ENCODE measurements around the gene MXD4. TPM values are rescaled to one million over a fixed set of nuclear protein-coding genes. Genes with fewer than 3 reads are reported as not detected.
"Not testable (repeated sequence)": the region's sequence is repeated elsewhere in the genome, so short reads cannot be mapped to it uniquely, and the experiment has no call there.

The MXD4 gene
- total RNA-seq, 1 donor from 2014 or later: 84.7 TPM

DNA sequence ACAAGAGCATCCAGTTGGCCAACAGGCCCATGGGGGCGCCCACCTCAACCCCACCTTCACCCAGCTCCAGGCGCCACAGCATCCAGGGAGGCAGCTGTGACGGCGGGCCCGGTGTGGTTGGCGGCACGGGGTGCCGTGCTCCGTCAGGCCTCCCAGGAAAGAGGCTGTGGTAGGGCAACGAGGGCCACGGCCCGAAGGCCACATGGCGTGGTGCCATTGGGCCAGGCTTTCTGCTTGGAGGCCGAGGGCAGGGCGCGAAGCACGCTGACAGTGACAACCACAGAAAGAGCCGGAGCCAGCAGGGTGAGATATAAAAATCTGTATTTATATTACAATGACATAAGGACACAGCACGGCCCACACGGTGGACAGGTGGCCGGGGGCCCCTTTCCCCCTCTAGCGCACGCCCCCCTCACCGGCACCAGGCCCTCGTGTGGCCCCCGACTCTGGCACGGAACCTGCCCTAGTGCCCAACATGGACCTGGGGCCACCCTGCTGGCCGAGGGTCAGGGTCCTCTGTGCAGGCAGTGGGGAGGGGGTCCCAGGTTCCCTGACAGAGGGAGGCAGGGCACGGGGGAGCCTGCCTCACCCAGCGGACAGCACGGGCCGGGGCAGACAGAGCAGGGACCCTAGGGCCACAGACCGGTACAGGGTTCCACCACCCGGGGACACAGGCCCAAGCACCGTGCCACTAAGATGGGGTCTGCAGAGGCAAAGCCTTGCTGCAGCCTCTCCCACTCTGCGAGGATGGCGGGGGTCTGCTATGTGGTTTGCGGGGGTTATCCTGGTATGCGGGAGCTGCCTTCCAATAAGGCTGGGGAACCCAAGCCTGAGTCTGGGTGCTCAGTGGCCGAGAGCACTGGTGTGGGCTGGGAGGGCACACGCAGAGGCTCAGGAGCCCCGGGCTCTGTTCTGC, 14.5 kb downstream of the MXD4 start:
- intact Hi-C loops (cut with DNase I): no loop called here
- DNase-seq (ENCODE audit: low spot score) (peak; percentile 56), ATAC-seq (no peak)

DNA sequence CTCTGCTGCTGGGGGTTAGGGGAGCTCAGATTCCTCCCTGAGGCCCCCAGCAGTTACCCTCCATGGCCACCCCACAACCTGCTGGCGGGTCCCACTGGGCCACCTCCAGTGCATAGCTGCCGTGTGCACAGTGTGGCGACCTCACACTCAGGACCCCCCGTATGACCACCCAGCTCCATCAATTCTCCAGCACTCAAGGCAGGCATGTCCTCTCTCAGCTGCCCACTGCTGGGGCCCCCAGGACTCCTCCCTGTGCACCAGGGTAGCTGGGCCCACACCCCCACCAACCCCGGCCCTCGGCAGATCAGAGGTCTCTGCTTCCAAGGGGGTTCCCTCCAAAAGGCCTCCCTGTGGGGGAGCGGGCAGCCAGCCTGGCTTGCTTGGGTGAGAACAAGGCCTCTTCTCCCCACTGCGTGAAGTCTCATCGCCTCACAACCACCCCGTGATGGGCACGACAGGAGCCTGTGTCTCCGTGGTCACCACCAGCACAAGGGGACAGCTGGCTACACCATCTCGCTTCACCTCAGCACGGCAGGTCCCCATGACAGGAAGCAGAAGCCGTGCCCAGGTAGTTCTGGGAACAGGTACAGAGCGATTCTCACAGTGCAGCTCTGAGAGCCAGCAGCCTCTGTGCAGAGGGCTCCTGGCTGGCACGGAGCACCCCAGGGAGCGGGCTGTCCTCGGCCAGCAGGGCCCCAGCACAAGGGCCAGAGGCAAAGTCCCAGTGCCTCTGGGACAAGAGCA, 15.4 kb downstream of the MXD4 start:
- intact Hi-C loops (cut with DNase I): no loop called here
- DNase-seq (ENCODE audit: low spot score) (peak; percentile 51), ATAC-seq (no peak)

DNA sequence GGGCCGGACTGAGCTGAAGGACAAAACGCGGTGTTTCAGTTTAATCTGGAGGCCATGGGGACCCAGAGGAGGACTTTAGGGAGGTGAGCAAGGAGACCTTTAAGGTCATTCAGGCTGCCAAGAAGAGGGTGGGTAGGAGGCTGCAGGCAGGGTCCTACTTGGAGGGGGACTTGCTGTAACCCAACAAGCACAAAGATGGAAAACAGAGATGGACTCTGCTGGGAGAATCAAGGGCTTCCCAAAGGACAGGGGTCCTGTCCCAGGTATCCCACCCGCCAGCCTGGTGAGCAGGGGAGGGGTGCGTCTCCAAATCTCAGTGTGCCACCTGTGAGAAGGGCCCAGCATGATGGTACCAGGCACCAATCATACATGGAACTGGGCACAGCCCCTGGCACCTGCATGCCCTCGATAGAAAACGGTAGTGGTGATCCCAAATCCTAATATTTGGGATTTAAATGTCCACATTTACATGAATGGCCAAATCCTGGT, 16.1 kb downstream of the MXD4 start:
- ATAC-seq (no peak), DNase-seq (ENCODE audit: low spot score) (no peak)
- intact Hi-C loops (cut with DNase I): no loop called here

DNA sequence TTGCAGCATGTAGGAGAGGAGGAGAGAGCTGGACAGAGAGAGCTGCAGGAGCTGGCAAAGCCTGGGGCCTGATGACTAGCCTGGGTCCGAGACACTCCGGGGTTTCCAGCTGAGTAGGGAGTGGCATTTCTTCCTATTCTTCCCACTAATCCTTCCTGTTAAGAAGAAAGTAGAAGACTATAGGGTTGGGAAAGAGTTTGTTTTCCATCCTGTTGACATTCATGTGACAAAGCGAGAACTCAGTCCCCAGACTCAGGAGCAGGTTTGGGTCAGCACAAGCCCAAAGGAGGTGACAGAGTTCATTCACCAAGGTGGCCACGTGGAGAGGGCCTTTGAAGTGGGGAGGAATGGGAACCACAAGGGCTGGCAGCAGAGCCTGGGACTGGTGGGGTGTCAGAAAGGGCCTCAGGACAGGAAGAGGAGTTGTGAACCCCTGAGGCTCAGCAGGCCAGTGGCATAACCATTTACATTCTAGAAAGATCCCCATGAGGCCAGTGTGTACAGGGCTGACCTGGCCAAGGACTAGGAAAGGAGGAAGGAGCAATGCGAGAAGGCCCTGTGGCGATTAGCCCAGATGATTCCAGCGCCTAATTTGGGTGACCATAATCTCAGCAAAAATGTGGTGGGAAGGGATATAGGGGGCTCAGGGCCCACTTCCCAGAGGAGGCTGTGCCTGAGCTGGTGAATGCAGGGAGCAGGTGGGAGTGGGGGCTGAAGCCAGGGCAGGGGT, 16.7 kb downstream of the MXD4 start:
- intact Hi-C loops (cut with DNase I): no loop called here
- no peak for ATAC-seq
- DNase-seq (ENCODE audit: low spot score): no peak

DNA sequence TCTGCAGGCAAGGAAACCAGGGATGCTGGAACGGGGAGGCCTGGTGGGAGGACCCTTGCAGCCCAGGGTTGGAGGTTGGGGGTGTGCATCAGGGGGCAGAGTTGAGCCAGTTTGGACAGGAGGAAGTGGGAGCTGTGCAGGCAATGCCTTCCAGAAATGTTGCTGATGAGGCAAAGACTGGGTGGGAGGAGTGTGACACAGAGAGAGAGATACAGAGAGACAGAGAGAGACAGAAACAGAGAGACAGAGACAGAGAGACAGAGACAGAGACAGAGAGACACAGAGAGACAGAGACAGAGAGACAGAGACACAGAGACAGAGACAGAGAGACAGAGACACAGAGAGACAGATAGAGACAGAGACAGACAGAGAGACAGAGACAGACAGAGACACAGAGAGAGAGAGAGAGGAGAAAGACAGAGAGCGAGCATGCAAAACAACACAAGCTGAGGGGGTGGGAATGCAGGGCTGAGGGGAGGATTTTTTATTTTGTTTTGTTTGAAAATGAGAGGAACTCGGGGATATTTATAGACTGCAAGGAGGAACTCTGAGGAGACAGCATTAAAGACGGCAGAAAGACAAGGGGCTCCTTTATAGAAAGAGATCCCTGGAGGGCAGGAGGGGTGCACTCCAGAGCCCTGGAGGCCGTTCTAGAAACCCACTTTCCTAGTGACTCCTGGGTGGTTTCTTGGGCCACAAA, 18.1 kb downstream of the MXD4 start:
- intact Hi-C loops (cut with DNase I): no loop called here
- DNase-seq (ENCODE audit: low spot score) (peak; percentile 79), ATAC-seq (peak; percentile 74)

DNA sequence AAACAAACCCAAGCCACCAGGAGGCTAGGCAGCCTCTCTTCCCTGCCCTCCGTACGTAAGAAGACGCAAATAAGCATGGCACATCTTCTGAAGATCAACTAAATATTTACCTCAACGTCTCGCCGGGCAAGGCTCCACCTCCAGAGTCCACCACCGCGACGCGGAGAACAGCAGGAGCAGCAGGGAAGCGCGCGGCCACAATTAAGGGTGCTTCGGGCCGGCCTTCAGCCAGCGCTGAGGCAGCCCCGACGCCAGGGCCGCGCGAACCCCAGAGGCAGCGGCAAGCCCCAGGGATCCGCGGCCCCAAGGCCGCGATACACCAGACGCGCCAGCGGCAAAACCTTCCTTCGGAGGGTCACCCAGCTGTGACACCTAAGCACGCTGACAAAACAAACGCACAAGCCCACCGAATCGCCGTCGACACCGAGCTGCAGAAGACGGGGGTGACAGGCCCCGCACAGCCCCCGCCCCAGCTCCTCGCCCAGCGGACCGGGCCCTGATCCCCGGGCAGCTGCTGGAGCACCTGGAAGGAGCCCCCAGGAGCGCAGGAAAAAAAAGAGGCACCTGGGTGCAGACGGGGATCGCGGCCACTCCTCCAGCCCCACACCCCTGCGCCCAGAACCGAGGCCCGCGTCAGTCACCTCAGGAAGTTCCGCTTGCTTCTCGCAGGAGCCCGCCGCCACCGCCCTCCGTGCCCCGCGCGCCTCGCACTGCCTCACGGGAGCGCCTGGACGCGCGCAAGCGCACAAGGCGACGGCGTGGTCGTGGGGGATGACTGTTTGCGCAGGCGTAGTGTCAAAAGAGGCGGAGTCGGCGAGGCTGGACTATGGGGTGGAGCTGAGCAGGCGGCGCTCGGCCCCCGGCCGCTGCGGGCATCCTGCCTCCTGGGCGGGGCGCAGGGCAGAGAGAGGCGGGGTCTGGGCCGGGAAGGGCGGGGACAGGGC, 20.2 kb downstream of the MXD4 start, which contains the start of the genes HAUS3 and POLN:
TSS of gene HAUS3 (minus strand) at position 712 of the 944 bp plus-strand sequence. CDS start 1,175 bp downstream, outside the sequence.
TSS of gene POLN (minus strand) at position 712 of the 944 bp plus-strand sequence. CDS start 12,890 bp downstream, outside the sequence.
- DNase-seq (ENCODE audit: low spot score) (peak; percentile 100), ATAC-seq (peak; percentile 98)
- intact Hi-C loops (cut with DNase I): no loop called here

DNA sequence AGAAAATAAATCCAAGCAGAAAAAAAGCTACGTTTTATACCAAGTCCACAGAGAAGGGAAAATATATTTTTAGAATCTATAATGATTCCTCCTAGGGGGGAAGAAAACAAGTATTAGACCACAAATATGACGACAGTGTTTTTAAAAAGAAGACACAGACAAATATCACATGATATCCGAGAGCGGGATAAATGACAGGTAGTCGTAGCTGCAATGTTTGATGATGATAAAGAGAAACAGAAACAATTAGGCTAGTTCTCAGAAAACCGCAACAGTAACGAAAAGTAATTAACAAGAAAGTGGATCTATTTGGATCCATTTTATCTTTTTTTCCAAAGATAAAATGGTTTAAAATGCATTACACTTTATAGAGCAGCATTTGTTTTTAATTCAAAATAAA, 20.9 kb downstream of the MXD4 start:
- DNase-seq (ENCODE audit: low spot score) (no peak), ATAC-seq (no peak)
- intact Hi-C loops (cut with DNase I): no loop called here

DNA sequence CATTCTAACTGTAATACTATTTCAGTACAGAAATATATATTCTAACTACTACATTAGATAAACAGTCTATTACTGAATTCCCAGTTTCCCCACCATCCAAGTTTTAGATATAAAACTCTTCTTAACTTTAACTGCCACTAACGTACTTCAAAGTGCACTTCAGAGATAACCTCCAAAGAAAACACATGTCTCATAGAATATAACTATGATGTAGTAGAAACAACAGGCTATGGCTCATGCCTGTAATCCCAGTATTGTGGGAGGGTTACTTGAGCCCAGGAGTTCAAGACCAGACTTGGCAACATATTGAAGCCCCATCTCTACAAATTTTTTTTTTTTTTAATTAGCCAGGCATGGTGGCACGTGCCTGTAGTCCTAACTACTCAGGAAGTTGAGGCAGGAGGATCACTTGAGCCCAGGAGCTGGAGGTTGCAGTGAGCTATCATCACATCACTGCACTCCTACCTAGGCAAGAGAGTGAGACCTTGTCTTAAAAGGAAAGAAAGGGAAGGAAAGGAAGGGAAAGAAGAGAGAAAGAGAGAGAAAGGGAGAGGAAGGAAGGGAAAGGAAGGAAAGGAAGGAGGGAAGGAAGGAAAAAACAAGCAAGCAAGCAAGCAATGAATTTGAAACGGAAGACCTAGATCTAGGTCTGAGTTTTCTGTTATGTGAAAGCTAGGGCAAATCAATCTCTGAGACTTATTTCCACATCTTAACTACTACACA, 24.8 kb downstream of the MXD4 start:
- DNase-seq (ENCODE audit: low spot score) (no peak), ATAC-seq (no peak)
- intact Hi-C loops (cut with DNase I): no loop called here

DNA sequence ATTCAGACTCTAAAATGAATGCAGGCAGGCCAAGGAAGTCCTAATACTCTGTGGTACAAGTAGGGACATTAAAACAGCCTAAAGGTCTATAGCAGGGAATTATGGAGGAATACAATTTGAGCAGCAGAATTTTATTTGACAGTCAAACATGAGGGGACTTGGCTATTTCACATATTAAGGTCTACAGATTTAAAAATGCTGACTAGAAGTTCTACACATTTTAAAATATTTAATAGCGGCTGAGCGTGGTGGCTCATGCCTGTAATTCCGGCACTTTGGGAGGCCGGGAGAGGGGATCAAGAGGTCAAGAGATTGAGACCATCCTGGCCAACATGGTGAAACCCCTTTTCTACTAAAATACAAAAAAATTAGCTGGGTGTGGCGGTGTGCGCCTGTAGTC, 30.8 kb downstream of the MXD4 start:
- intact Hi-C loops (cut with DNase I): no loop called here
- no peak for ATAC-seq
- no peak for DNase-seq (ENCODE audit: low spot score)

DNA sequence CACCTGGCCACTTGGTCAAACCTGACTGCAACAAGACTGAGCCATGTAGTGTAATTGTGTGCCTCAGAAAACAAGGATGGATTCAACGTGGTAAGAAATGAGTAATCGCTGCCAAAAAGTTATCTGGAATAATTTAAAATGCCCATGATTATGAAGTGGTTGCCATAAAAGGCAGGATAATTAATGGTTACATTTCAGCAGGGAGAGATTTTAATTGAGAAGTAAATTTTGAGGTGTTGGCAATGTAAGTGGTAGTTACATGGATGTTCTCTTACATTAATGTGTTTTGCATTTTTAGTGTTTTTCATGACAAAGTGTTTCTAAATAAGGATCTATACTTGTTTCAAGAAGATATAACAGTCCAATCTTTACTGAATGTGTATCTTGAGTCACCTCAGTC, 35.6 kb downstream of the MXD4 start:
- ATAC-seq (no peak), DNase-seq (ENCODE audit: low spot score) (no peak)
- intact Hi-C loops (cut with DNase I): loop anchor here (10.0 kb wide), 1 partner anchor 229 kb away; no protein-coding TSS in a partner anchor

DNA sequence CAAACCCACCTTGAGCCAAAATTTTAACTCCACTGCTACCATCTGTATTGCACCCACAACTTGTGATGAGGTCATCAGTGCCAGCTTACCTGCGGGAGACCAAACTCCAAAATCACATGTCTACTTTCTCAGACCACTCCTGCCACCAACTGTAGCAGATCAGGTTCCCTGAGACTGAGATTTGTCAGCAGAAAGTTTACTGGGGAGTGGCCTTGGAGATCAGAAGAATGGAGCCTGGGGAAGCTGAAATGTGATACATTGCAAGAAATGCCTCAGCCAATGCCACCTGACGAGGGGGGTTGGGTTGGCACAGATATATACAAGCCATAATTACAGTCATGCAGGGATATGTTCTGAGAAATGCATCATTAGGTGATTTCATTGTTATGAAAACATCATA, 39.1 kb downstream of the MXD4 start:
- ATAC-seq (no peak), DNase-seq (ENCODE audit: low spot score) (no peak)
- intact Hi-C loops (cut with DNase I): loop anchor here (10.0 kb wide), 1 partner anchor 232 kb away; no protein-coding TSS in a partner anchor

DNA sequence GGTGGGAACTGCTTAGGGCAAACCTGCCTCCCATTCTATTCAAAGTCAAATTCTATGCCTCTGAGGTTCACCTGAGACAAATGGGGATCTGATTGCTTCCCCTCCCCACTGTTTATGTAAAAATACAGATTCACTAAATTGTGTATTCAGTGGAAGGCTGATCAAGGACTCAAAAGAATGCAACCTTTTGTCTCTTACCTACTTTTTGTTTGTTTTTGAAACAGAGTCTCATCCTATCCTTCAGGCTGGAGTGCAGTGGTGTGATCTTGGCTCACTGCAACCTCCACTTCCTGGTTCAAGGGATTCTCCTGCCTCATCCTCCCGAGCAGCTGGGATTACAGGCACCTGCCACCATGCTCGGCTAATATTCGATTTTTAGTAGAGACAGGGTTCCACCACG, 40.5 kb downstream of the MXD4 start:
- intact Hi-C loops (cut with DNase I): loop anchor here (10.0 kb wide), 1 partner anchor 233 kb away; no protein-coding TSS in a partner anchor
- DNase-seq (ENCODE audit: low spot score); ATAC-seq: not testable (repeated sequence)

DNA sequence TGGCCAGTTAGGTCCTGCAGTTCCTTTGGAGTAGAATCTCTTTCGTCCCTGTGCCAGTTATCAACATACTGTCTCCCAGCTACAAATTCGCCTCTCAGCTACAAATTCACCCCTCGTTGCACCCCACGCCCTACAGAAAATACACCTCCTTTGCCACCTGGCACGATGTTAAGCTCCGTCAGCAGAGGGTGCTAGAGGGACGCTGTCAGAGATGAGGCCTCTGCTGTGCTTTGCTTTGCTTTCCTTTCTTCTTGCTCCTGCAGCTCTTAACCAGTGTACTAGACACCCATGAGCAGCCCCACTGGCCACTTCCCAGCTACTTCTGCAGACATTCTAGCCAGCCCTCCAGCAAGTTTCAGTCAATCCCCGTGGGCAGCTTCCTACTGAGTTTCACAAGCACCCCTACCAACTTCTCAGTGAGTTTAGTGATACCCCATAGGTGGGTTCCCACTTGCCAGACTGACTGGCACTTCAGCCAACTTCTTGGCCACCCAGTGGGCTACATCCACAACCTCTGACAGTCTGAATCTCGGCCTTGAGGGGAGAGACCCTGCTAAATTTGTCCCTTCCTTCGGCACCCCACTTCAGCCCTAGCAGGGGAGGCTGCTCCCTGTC, 41.8 kb downstream of the MXD4 start:
- peak; percentile 84 for DNase-seq (ENCODE audit: low spot score)
- peak; percentile 92 for ATAC-seq
- intact Hi-C loops (cut with DNase I): loop anchor here (10.0 kb wide), 1 partner anchor 235 kb away; no protein-coding TSS in a partner anchor

DNA sequence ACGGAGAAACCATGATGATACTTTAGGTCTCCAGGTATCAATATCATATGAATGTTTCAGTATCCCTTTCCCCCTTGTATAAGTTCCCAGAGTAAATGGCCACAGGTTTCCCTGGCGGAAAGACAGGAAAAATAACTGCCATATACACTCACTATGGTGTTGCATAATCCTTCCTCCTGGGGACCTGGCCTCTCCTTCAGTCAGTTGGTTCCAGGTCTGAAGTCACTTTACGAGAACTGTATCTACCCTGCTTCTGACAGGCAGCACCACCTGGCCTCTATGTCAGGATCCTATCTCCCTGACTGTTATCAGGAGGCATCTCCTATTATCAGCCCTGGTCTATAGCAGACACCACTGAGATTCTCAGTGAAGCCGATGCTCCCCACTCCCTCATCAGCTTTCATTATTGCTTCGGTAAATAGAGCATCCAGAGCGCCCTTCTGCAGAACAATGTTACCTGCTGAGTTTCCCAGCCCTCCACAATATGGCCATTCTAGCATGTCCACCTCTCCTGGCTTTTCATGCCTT, 42.6 kb downstream of the MXD4 start:
- intact Hi-C loops (cut with DNase I): no loop called here
- no peak for DNase-seq (ENCODE audit: low spot score)
- ATAC-seq: no peak

DNA sequence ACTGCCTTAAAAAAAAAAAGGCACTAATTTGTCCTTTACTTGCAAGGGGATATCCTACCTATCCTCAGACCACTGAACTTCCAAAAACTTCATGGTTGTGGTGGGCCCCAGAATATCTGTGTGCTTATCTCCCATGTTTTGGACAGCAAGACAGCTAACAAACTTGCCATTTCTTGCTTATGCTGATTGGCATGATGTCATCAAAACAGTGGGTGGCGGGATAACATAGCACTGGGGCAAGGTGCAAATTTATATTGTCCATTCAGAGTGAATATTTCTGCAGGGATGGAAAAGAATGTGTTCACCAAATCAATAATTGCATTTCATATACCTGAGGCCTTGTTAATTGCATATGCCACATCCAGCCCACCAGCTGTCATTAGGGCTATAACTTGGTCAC, 43.5 kb downstream of the MXD4 start:
- ATAC-seq (no peak), DNase-seq (ENCODE audit: low spot score) (no peak)
- intact Hi-C loops (cut with DNase I): no loop called here

DNA sequence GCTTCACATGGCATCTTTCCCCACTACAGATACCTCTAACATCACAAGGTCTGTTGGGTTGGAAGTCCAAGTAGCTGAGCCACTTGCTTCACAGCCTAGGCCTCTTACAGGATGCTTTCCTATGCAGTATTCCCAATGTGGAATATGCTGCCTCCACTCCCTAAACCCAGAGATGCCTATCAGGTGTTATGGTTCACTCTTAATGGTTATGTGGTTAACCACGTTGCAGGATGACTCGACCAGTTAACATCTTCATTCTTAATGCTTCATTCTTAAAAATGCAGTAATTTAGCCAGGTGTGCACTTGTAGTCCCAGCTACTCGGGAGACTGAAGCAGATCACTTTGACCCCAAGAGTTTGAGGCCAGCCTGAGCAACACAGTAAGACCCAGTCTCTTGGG, 44.2 kb downstream of the MXD4 start:
- no peak for DNase-seq (ENCODE audit: low spot score)
- intact Hi-C loops (cut with DNase I): no loop called here
- ATAC-seq: no peak

Data from sciatic nerve (tissue), 2 donors.